Measurements from ENCODE around the gene CDC14B.

Gene CDC14B

GRCh38 chr9:96483197-96483596 lies 136.4 kb downstream of the CDC14B start:
- H3K4me3 ChIP-seq (replicated peaks in 1 of 2; ENCODE audit: low read depth in 2 of 2, low read length in 2 of 2), result no peak overlapping the region
- DNase-seq (ENCODE audit: low read depth in 2 of 2), result no peak
- TF ChIP-seq, protein P1, sequence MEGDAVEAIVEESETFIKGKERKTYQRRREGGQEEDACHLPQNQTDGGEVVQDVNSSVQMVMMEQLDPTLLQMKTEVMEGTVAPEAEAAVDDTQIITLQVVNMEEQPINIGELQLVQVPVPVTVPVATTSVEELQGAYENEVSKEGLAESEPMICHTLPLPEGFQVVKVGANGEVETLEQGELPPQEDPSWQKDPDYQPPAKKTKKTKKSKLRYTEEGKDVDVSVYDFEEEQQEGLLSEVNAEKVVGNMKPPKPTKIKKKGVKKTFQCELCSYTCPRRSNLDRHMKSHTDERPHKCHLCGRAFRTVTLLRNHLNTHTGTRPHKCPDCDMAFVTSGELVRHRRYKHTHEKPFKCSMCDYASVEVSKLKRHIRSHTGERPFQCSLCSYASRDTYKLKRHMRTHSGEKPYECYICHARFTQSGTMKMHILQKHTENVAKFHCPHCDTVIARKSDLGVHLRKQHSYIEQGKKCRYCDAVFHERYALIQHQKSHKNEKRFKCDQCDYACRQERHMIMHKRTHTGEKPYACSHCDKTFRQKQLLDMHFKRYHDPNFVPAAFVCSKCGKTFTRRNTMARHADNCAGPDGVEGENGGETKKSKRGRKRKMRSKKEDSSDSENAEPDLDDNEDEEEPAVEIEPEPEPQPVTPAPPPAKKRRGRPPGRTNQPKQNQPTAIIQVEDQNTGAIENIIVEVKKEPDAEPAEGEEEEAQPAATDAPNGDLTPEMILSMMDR (IDR thresholded peaks at IDR 0.05; ENCODE audit: low read depth, low read length), result no peak

GRCh38 chr9:96482476-96482875 lies 137.2 kb downstream of the CDC14B start:
- TF ChIP-seq, protein P1 (IDR thresholded peaks at IDR 0.05; ENCODE audit: low read depth, low read length), result no peak
- peak in 1 of 2 donors; percentile 35 for DNase-seq (ENCODE audit: low read depth in 2 of 2)
- H3K4me3 ChIP-seq (replicated peaks in 1 of 2; ENCODE audit: low read depth in 2 of 2, low read length in 2 of 2), result no peak overlapping the region

DNA sequence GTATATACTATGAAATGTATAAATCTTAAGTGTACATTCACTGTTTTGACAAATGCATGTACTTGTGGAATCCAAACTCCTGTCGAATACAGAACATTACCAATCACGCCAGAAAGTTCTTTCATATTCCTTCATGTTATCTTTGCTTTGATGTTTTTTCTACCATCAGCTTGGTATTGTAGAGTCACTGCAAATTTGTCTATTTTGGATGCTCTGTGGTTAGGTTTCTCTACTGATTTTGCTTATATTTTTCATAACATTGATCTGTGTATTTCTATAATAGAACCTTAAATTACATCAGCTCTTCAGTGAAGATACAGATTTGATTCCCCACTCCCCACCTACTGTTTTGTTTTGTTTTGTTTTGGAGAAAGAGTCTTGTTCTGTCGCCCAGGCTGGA lies 138.9 kb downstream of the CDC14B start:
- DNase-seq (ENCODE audit: low read depth in 2 of 2), result no peak
- TF ChIP-seq, protein P1 (IDR thresholded peaks at IDR 0.05; ENCODE audit: low read depth, low read length), result no peak
- no peak overlapping the region for H3K4me3 ChIP-seq (replicated peaks in 1 of 2; ENCODE audit: low read depth in 2 of 2, low read length in 2 of 2)

GRCh38 chr9:96478829-96479371 lies 140.7 kb downstream of the CDC14B start:
- peak; percentile 31 to 56 for DNase-seq (ENCODE audit: low read depth in 2 of 2)
- TF ChIP-seq, protein P1 (IDR thresholded peaks at IDR 0.05; ENCODE audit: low read depth, low read length), result no peak
- no peak overlapping the region for H3K4me3 ChIP-seq (replicated peaks in 1 of 2; ENCODE audit: low read depth in 2 of 2, low read length in 2 of 2)

DNA sequence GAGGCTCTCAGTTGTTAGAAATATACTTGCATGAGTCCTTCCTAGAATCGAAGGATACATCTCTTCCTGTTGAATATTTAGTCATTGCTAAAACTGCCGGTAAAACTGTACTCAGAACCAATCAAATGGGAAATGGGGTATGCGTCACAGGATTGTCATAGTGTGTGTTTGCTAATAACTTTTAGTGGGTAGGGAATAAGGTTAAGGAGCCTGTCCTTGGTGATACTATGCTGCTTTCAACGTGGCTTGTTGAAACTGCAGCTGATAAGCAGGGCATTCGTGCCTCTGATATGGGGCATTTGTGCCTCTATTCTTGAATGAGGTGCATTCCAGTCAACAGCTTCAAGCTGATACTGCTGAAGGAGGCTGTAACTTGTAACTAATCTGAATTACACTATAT lies 143.1 kb downstream of the CDC14B start:
- TF ChIP-seq, protein P1 (IDR thresholded peaks at IDR 0.05; ENCODE audit: low read depth, low read length), result no peak
- peak in 1 of 2 donors; percentile 68 for DNase-seq (ENCODE audit: low read depth in 2 of 2)

GRCh38 chr9:96476013-96476412 lies 143.6 kb downstream of the CDC14B start:
- DNase-seq (ENCODE audit: low read depth in 2 of 2), result no peak
- TF ChIP-seq, protein P1 (IDR thresholded peaks at IDR 0.05; ENCODE audit: low read depth, low read length), result no peak
- H3K4me3 ChIP-seq (replicated peaks in 1 of 2; ENCODE audit: low read depth in 2 of 2, low read length in 2 of 2), result no peak overlapping the region

More for the DNA sequence above, 143.1 kb downstream of the CDC14B start:
- no peak overlapping the region for H3K4me3 ChIP-seq (replicated peaks in 1 of 2; ENCODE audit: low read depth in 2 of 2, low read length in 2 of 2)

- no peak for DNase-seq (ENCODE audit: low read depth in 2 of 2)
- TF ChIP-seq, protein P1 (IDR thresholded peaks at IDR 0.05; ENCODE audit: low read depth, low read length), result no peak
- no peak overlapping the region for H3K4me3 ChIP-seq (replicated peaks in 1 of 2; ENCODE audit: low read depth in 2 of 2, low read length in 2 of 2)
Observed at GRCh38 chr9:96467784-96468183, 151.9 kb downstream of the CDC14B start.

All from cardiac fibroblast (primary cell).